ENCODE measurements around the gene TNNC1.

Gene TNNC1

DNA sequence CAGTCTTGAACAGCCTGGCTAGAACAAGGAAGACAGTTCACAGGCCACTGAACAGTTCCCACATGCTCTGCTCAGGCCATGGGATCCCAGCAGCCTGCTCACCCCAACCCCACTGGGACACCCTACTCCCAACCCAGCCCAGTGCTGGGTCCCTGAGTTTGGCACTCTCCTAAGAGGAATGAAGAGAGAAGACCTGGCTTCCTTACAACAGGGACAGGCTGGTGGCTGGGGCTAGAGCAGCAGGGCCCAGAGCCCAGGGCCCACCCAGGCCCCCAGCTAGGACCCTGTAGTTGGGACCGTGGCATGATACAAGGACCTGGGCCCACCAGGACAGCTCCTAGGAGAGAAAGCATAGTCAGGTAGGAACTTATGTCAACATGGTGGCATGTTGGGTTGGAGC lies 52.3 kb downstream of the TNNC1 start:
- no peak for DNase-seq (ENCODE audit: low read depth)
